ENCODE results near the gene DENND1A. TPM values are rescaled to one million over a fixed set of nuclear protein-coding genes. Genes with fewer than 3 reads are reported as not detected.

The DENND1A gene
- total and polyA plus RNA-seq, 2 experiments from 2014 or later: 13.1 to 28.7 TPM

- Histone ChIP-seq H3K9me2 (ENCODE audit: insufficient read depth) (no peaks in the 10 kb centered on the region; the same call in 1 of the 2 replicates), H3K4me3 (no peak overlapping the region), H2AFZ (no peak overlapping the region), H3K27ac (ENCODE audit: low read depth) (no peak overlapping the region), H3K36me3 (ENCODE audit: insufficient read depth) (no peaks in the 10 kb centered on the region), H3K4me2 (no peak overlapping the region), H3F3A (replicated peaks; ENCODE audit: low read depth) (no peaks in the 10 kb centered on the region), H3K79me2 (replicated peaks; ENCODE audit: insufficient read depth) (no peaks in the 10 kb centered on the region), H3K27me3 (ENCODE audit: insufficient read depth) (no peaks in the 10 kb centered on the region), H4K20me1 (replicated peaks; ENCODE audit: insufficient read depth) (no peaks in the 10 kb centered on the region), H3K4me1 (ENCODE audit: insufficient read depth) (peaks cover 21% of the 10 kb centered on the region)
- no peaks in the 10 kb centered on the region; the same call in 1 of the 3 replicates for H3K9me3 Mint-ChIP-seq
- no peaks in the 10 kb centered on the region for H3K36me3 Mint-ChIP-seq (ENCODE audit: low read depth)
- H3K27me3 Mint-ChIP-seq (ENCODE audit: insufficient read depth, low read depth, poor library complexity): peaks cover 2% of the 10 kb centered on the region
- DNase-seq (ENCODE audit: low spot score) (no peak), ATAC-seq (no peak)
- TF ChIP-seq NANOG (IDR thresholded peaks at IDR 0.05; ENCODE audit: borderline replicate concordance): no peak
- H3K27ac Mint-ChIP-seq: no peak overlapping the region
- peaks cover 37% of the 10 kb centered on the region for H3K4me1 Mint-ChIP-seq
- no peak overlapping the region for H3K4me3 Mint-ChIP-seq
Measured at GRCh38 chr9:123486431-123486830, 443.5 kb downstream of the DENND1A start.

DNA sequence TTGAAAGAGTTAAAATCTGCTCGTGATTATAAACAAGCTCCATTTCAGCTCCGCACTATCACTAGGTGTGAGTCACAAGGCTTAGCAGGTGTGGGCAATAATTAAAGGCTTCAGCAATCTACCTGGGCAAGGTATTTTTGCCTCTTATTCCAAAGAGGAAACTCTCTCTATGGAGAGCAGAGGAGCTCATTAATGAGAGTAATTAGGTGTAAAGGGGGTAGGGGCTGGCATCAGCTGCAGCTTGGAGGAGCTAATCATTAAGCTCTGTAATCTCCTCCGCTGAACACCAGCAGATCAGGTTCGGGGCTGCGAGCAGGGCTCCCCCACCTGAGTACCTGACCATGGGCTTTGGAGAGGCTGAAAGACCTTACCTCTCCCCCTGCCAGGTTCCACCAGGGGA lies 444.7 kb downstream of the DENND1A start:
- H3K4me3 ChIP-seq: no peak overlapping the region
- ATAC-seq: no peak
- H4K20me1 ChIP-seq (replicated peaks; ENCODE audit: insufficient read depth): no peaks in the 10 kb centered on the region
- H3K27ac ChIP-seq (ENCODE audit: low read depth): no peak overlapping the region
- H3K4me1 ChIP-seq (ENCODE audit: insufficient read depth): peaks cover 32% of the 10 kb centered on the region
- H3K27me3 Mint-ChIP-seq (ENCODE audit: insufficient read depth, low read depth, poor library complexity): peaks cover 3% of the 10 kb centered on the region
- no peak overlapping the region for H2AFZ ChIP-seq
- H3K27ac Mint-ChIP-seq: no peak overlapping the region
- H3K9me2 ChIP-seq (ENCODE audit: insufficient read depth): no peaks in the 10 kb centered on the region; the same call in 1 of the 2 replicates
- no peak overlapping the region for H3K4me2 ChIP-seq
- no peaks in the 10 kb centered on the region for H3F3A ChIP-seq (replicated peaks; ENCODE audit: low read depth)
- H3K36me3 Mint-ChIP-seq (ENCODE audit: low read depth): no peaks in the 10 kb centered on the region
- no peaks in the 10 kb centered on the region for H3K27me3 ChIP-seq (ENCODE audit: insufficient read depth)
- no peak for DNase-seq (ENCODE audit: low spot score)
- H3K4me1 Mint-ChIP-seq: peaks cover 49% of the 10 kb centered on the region
- H3K36me3 ChIP-seq (ENCODE audit: insufficient read depth): no peaks in the 10 kb centered on the region
- no peaks in the 10 kb centered on the region for H3K79me2 ChIP-seq (replicated peaks; ENCODE audit: insufficient read depth)
- H3K9me3 Mint-ChIP-seq: no peaks in the 10 kb centered on the region; the same call in 1 of the 3 replicates
- no peak overlapping the region for H3K4me3 Mint-ChIP-seq
- TF ChIP-seq POLR2AphosphoS5 (IDR thresholded peaks at IDR 0.05; ENCODE audit: low read depth) (no peak), CTCF (conservative IDR thresholded peaks at IDR 0.05; ENCODE audit: low read depth in 2 of 2) (no peak), CREB1 (CRISPR knock-in tag; IDR thresholded peaks at IDR 0.05; ENCODE audit: low read depth) (no peak), JUNB (IDR thresholded peaks at IDR 0.05; ENCODE audit: unreplicated experiment) (no peak), ZNF331 (CRISPR knock-in tag; IDR thresholded peaks at IDR 0.05; ENCODE audit: low read depth) (no peak), ZNF114 (CRISPR knock-in tag; IDR thresholded peaks at IDR 0.05) (no peak), STAT1 (IDR thresholded peaks at IDR 0.05; ENCODE audit: unreplicated experiment) (no peak), ZNF462 (CRISPR knock-in tag; IDR thresholded peaks at IDR 0.05) (no peak), NANOG (IDR thresholded peaks at IDR 0.05; ENCODE audit: borderline replicate concordance) (no peak)
- TF ChIP-seq, protein P1, sequence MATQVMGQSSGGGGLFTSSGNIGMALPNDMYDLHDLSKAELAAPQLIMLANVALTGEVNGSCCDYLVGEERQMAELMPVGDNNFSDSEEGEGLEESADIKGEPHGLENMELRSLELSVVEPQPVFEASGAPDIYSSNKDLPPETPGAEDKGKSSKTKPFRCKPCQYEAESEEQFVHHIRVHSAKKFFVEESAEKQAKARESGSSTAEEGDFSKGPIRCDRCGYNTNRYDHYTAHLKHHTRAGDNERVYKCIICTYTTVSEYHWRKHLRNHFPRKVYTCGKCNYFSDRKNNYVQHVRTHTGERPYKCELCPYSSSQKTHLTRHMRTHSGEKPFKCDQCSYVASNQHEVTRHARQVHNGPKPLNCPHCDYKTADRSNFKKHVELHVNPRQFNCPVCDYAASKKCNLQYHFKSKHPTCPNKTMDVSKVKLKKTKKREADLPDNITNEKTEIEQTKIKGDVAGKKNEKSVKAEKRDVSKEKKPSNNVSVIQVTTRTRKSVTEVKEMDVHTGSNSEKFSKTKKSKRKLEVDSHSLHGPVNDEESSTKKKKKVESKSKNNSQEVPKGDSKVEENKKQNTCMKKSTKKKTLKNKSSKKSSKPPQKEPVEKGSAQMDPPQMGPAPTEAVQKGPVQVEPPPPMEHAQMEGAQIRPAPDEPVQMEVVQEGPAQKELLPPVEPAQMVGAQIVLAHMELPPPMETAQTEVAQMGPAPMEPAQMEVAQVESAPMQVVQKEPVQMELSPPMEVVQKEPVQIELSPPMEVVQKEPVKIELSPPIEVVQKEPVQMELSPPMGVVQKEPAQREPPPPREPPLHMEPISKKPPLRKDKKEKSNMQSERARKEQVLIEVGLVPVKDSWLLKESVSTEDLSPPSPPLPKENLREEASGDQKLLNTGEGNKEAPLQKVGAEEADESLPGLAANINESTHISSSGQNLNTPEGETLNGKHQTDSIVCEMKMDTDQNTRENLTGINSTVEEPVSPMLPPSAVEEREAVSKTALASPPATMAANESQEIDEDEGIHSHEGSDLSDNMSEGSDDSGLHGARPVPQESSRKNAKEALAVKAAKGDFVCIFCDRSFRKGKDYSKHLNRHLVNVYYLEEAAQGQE (IDR thresholded peaks at IDR 0.05; ENCODE audit: unreplicated experiment): no peak
